ENCODE measurements around the gene RNF220.

RNF220 gene

DNA sequence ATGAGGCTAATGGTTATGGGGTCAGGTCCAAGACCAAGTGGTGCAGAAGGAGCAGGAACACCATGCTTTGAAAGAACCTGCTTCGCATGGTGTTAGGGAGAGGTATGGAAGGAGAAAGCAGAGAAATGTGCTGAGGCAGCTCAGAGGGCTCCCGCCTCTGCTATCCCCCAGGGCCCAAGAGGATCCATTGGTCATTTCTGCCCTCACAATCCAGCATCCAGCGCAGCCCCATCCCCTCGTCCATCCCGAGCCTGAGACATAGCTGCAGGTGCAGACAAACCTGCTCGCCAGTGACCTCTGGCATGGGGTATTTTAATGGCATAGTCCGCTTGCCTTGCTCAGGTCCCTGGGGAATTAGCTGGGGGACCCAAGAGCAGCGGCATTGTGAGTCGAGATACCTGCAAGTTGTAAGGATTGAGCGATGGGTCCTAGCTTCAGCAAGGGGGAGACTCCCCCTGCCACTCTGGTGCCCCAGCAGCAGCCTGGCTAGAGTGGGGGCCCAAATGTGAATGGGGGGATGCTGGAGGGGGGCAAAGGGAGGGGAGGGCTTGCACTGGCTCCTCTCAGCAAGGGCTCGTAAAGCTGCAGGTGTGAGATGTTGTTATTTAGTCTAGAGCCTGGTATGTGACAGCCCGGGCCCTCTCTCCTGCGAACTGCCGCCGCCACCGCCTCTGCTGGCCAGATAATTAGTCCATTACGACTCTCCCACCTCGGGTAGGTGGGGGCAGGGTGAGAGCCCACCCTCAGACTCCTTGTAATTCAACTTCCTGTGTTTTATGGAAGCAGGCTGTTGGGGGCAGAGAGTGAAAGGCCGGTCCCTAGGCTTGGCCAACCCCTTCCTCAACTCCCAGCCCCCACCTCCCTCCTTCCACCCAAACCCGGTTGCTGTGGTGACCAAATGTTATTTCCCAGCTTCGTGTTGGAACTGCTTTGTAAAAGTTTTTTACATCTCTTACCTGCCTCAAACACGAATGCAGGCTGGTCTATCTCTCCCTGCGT, 118.8 kb downstream of the RNF220 start:
- DNase-seq (ENCODE audit: low spot score): no peak
- no peak overlapping the region for H3K4me3 ChIP-seq
- H3K27ac ChIP-seq: no peak overlapping the region
- TF ChIP-seq, protein P1, sequence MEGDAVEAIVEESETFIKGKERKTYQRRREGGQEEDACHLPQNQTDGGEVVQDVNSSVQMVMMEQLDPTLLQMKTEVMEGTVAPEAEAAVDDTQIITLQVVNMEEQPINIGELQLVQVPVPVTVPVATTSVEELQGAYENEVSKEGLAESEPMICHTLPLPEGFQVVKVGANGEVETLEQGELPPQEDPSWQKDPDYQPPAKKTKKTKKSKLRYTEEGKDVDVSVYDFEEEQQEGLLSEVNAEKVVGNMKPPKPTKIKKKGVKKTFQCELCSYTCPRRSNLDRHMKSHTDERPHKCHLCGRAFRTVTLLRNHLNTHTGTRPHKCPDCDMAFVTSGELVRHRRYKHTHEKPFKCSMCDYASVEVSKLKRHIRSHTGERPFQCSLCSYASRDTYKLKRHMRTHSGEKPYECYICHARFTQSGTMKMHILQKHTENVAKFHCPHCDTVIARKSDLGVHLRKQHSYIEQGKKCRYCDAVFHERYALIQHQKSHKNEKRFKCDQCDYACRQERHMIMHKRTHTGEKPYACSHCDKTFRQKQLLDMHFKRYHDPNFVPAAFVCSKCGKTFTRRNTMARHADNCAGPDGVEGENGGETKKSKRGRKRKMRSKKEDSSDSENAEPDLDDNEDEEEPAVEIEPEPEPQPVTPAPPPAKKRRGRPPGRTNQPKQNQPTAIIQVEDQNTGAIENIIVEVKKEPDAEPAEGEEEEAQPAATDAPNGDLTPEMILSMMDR (IDR thresholded peaks at IDR 0.05): no peak

DNA sequence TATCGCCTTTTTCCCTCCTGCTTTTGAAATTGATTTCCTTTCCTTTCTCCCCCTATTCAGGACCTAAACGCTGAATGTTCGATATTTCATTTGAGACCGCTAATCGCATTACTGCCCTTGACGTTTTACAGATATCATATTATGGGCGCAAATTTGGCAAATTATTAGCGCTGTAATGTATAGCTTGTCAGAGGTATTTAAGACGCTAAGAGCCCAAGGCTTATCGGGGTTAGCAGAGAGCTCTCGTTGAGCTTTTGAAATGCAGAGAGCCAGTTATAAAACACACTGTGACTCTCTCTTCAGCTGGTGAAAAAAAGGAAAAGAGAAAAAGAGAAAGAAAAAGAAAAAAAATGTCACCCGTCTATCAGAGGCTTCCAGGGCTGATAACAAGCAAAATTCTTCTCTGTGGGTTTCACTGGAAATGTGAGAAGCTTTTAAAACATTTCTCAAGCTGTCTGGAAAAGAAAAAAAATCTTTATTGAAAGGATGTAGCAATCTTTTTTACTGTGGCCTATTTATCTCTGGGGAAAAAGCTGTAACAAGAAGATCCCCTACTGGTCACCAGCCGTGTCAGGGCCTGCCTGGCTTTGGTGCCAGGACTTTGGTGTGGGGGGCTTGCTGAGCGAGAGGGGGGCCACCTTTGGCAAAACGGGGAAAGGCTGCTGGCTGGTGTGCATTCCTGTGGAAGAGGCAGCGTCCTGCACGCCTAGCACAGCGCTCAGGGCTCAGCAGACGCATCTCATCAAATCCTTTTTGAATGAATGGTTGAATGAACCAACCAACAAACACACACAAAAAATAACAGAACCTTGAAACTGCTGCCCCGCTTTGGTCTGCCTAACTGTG, 119.8 kb downstream of the RNF220 start:
- Histone ChIP-seq H3K27ac (no peak overlapping the region), H3K4me3 (peak overlapping the region; percentile 21)
- TF ChIP-seq, protein P1 (IDR thresholded peaks at IDR 0.05): no peak
- DNase-seq (ENCODE audit: low spot score): no peak

- TF ChIP-seq, protein P1 (IDR thresholded peaks at IDR 0.05): no peak
- DNase-seq (ENCODE audit: low spot score): no peak
- Histone ChIP-seq H3K27ac (no peak overlapping the region), H3K4me3 (no peak overlapping the region)
These were observed 121.4 kb downstream of the RNF220 start for GRCh38 chr1:44526295-44527073.

DNA sequence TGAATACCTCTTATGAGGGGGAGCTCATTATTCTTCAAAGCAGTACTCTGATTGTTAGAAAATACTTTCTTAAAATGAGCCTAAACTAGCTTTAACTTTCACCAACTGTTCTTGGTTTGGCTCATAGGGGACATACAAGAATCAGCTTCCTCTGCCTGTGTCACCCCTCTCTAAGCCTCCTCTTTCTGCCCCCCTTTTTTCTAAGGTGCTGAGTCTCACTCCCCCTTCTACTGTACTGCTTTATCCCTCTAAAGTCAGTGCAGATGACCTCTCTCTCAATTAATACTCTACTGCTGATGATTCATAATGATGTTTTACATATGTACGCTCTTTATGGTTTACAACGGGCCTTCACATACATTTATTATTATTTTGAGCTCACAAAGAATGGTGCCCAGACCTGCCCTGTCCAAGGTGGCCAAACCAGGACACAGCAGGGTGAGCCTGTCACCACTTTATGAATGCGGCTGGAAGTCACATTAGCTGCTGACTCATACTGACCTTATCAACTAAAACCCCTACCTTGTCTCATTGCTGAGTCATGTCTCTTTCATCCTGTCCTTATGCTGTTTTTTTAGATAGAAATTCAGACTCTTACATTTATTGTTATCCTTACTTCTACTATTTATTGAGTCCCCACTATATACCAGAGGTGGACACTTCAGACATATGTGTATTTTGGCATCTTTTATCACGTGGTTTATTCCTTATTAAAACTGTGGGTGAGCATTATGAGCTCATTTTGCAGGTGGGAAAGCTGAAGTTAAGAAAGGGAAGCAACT, 126.9 kb downstream of the RNF220 start:
- Histone ChIP-seq H3K4me3 (no peak overlapping the region), H3K27ac (no peak overlapping the region)
- TF ChIP-seq, protein P1 (IDR thresholded peaks at IDR 0.05): no peak
- no peak for DNase-seq (ENCODE audit: low spot score)

- TF ChIP-seq, protein P1 (IDR thresholded peaks at IDR 0.05): no peak
- H3K27ac ChIP-seq: no peak overlapping the region
- no peak overlapping the region for H3K4me3 ChIP-seq
- DNase-seq (ENCODE audit: low spot score): no peak
These were observed 127.5 kb downstream of the RNF220 start for GRCh38 chr1:44532567-44532944.

DNA sequence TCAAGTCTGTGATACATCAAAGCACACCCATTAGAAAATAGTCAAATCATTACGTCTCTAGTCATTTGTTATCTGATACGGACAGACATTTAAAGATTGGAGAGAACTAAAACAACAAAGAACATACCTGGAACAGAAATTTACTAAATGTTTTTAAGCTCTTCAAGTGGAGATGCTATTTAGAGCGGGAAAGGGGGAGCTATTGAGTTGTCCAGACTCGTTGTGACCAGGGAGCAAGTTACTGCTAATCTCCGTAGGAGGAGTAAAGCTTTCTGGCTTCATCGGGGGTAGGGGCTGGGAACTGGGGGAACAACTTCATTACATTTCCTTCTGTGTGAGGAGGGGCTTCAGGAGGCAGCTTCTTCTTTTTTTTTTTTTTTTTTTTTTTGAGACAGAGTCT, 129.7 kb downstream of the RNF220 start:
- no peak for DNase-seq (ENCODE audit: low spot score)
- TF ChIP-seq, protein P1 (IDR thresholded peaks at IDR 0.05): no peak
- Histone ChIP-seq H3K4me3 (no peak overlapping the region), H3K27ac (no peak overlapping the region)

Data from coronary artery (tissue), 2 donors.